Stimulated activated CD4-positive, alpha-beta T cell treated with anti-CD3 and anti-CD28 coated beads, Interleukin-4, amount 100 ng/mL, for 48 hours (primary cell): Measurements from ENCODE around the gene GNLY.
"Not testable (repeated sequence)": the region's sequence is repeated elsewhere in the genome, so short reads cannot be mapped to it uniquely, and the experiment has no call there.

ENCODE experiments used
- DNase-seq, 2 donors: peaks; one replicate each; pipeline ENCODE4 v3.0.0-alpha.2; 2020; ENCODE audit warnings: low read depth in 2 of 2

Gene GNLY

GRCh38 chr2:85694052-85695025 is at the start of gene GNLY:
Gene GNLY (plus strand): TSS chr2:85694358. CDS start chr2:85694419, 61 bp downstream.
- DNase-seq: no peak

GRCh38 chr2:85644909-85645308 is 49.2 kb upstream of the GNLY start:
- no peak for DNase-seq

- no peak for DNase-seq
Observed at GRCh38 chr2:85646166-85646565, 48.0 kb upstream of the GNLY start.

GRCh38 chr2:85647823-85648526 is 46.2 kb upstream of the GNLY start:
- DNase-seq: no peak

- no peak for DNase-seq
Observed at GRCh38 chr2:85648619-85649018, 45.5 kb upstream of the GNLY start.

- DNase-seq: no peak
Observed at GRCh38 chr2:85649201-85650190, 44.7 kb upstream of the GNLY start.

GRCh38 chr2:85650456-85650855 is 43.7 kb upstream of the GNLY start:
- no peak for DNase-seq

GRCh38 chr2:85651097-85651496 is 43.1 kb upstream of the GNLY start:
- no peak for DNase-seq

GRCh38 chr2:85652056-85652455 is 42.1 kb upstream of the GNLY start:
- no peak for DNase-seq

GRCh38 chr2:85653996-85654395 is 40.2 kb upstream of the GNLY start:
- DNase-seq: no peak

GRCh38 chr2:85655961-85656417 is 38.2 kb upstream of the GNLY start:
- DNase-seq: no peak

- no peak for DNase-seq
Observed at GRCh38 chr2:85656468-85656867, 37.7 kb upstream of the GNLY start.

GRCh38 chr2:85657399-85657798 is 36.8 kb upstream of the GNLY start:
- DNase-seq: not testable (repeated sequence)

GRCh38 chr2:85659324-85659981 is 34.7 kb upstream of the GNLY start:
- no peak for DNase-seq

GRCh38 chr2:85660301-85660700 is 33.9 kb upstream of the GNLY start:
- not testable (repeated sequence) for DNase-seq

- DNase-seq: no peak
Observed at GRCh38 chr2:85660725-85661124, 33.4 kb upstream of the GNLY start.

- DNase-seq: no peak
Observed at GRCh38 chr2:85661139-85661858, 32.9 kb upstream of the GNLY start.

GRCh38 chr2:85662899-85663593 is 31.1 kb upstream of the GNLY start:
- no peak for DNase-seq
